G401 (cell line): Measurements from ENCODE around the gene PROC. TPM values are rescaled to one million over a fixed set of nuclear protein-coding genes. Genes with fewer than 3 reads are reported as not detected.

ENCODE experiments used
- total RNA-seq: library from RNA; depleted of rRNA; stranded (reverse); fragments of >200 nt; shearing (Covaris generic); gene quantifications from 2 replicates; pipeline ENCODE4 v1.2.3, GENCODE V29; 2014; rRNA removed

Gene PROC
- total RNA-seq, 1 experiment from 2014 or later: 0.37 TPM

Other genes with a start within 250 kb of the PROC start
- 1.0 and 4.4 TPM in 2 replicates for gene CYP27C1, start 198.1 kb upstream of the PROC start, total RNA-seq
- 38.4 and 54.4 TPM in 2 replicates for gene ERCC3, start 124.3 kb upstream of the PROC start, total RNA-seq
- gene MAP3K2, start 30.5 kb upstream of the PROC start, total RNA-seq: 13.8 and 14.2 TPM in 2 replicates
- 51.9 and 59.2 TPM in 2 replicates for gene IWS1, start 108.1 kb downstream of the PROC start, total RNA-seq
- 0.12 TPM in 1 of 2 replicates, not detected in the other for gene MYO7B, start 117.3 kb downstream of the PROC start, total RNA-seq
- not detected in 2 replicates for gene GPR17, start 227.7 kb downstream of the PROC start, total RNA-seq